Posterior vena cava (tissue), 2 donors: ENCODE results near the gene SRGAP1. TPM values are rescaled to one million over a fixed set of nuclear protein-coding genes. Genes with fewer than 3 reads are reported as not detected.
"Not testable (repeated sequence)": the region's sequence is repeated elsewhere in the genome, so short reads cannot be mapped to it uniquely, and the experiment has no call there.

Experiments
- DNase-seq: peaks from one replicate; pipeline ENCODE4 v3.0.0-alpha.2; 2020; ENCODE audit warnings: low spot score
- intact Hi-C, 2 donors: fragments of 100-400 bp; cut with DNase I; formaldehyde crosslinking; loops; one replicate each; pipeline versions ENCODE4 v1.14.1 to v1.14.2; 2022 to 2023
- total RNA-seq, 2 donors: library from RNA; stranded (reverse); fragmentation: NEBNext Ultra II Directional; extraction: Animal tissue kit (Norgen Biotek cat#: 25700); gene quantifications; one replicate each; pipeline ENCODE4 v1.2.1, GENCODE V29; 2021
- donor health status: DM: yes; HTN: yes; CAD: no.
- donor health status: DM: yes; HTN: yes; CAD: no.

SRGAP1 gene
- total RNA-seq, 2 donors from 2014 or later = 11.2 to 16.0 TPM

- intact Hi-C loops = no loop called here
- no peak for DNase-seq
These were observed 348.3 kb downstream of the SRGAP1 start for GRCh38 chr12:64192644-64193444.

- intact Hi-C loops = no loop called here
- no peak for DNase-seq
These were observed 349.4 kb downstream of the SRGAP1 start for GRCh38 chr12:64193931-64194330.

GRCh38 chr12:64194333-64195149, 350.0 kb downstream of the SRGAP1 start:
- intact Hi-C loops = no loop called here
- DNase-seq = no peak

DNA sequence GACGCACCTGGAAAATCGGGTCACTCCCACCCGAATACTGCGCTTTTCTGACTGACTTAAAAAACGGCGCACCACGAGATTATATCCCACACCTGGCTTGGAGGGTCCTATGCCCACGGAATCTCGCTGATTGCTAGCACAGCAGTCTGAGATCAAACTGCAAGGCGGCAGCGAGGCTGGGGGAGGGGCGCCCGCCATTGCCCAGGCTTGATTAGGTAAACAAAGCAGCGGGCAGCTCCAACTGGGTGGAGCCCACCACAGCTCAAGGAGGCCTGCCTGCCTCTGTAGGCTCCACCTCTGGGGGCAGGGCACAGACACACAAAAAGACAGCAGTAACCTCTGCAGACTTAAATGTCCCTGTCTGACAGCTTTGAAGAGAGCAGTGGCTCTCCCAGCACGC, 351.3 kb downstream of the SRGAP1 start:
- DNase-seq, intact Hi-C loops: not testable (repeated sequence)

DNA sequence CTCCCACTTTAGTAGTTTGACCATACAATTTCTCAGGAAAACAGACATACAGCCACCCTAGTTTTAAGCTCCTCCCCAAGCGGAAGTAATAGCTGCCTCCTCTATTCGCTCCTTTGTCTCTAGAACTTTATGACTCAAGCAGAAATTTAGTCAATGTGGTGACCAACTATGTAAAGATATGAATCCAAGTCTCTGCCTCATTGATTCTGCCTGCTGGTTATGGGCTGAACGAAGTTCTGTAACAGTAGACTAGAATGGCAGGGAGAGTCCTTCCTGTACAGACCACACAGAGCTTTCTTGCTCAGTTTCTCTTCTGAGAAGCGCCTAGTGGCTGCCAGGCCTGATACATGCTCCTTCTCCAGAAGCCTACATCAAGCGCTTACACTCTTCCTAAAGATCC, 358.5 kb downstream of the SRGAP1 start:
- intact Hi-C loops = no loop called here
- DNase-seq = no peak

GRCh38 chr12:64203775-64204174, 359.3 kb downstream of the SRGAP1 start:
- no peak for DNase-seq
- intact Hi-C loops = no loop called here

DNA sequence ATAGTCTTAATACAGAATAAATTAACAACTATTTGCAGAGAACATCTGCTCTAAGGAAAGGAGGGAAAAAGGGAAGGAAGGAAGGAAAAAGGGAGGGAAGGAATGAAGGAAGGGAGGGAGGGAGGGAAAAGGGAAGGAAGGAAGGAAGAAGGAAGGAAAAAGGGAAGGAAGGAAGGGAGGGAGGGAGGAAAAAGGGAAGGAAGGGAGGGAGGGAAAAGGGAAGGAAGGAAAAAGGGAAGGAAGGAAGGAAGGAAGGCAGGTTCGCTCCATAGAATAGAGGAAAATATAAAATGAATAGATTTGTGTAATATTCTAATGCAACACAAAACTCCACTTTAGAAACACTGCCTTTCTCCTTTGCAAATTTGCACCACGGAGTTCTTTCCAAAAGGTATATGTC, 361.0 kb downstream of the SRGAP1 start:
- DNase-seq = no peak

GRCh38 chr12:64207453-64207852, 363.0 kb downstream of the SRGAP1 start:
- no peak for DNase-seq
- intact Hi-C loops = no loop called here

More for the DNA sequence above, 361.0 kb downstream of the SRGAP1 start:
- intact Hi-C loops = no loop called here

Other genes starting within 250 kb of the SRGAP1 start
- gene DPY19L2, start 176.2 kb upstream of the SRGAP1 start, total RNA-seq = 1 to 10 TPM; 5.5 to 9.3 TPM
- 10 to 100 TPM in 1 of 2 donors, 1 to 10 TPM in 1; 10.0 to 14.0 TPM for gene RXYLT1, start 64.8 kb upstream of the SRGAP1 start, total RNA-seq